K562 (cell line): ENCODE data around the gene NBEA. TPM values are rescaled to one million over a fixed set of nuclear protein-coding genes. Genes with fewer than 3 reads are reported as not detected.
A peak's percentile ranks its signal among the peaks of the same experiment; 100 is the strongest.
"Not testable (repeated sequence)": the region's sequence is repeated elsewhere in the genome, so short reads cannot be mapped to it uniquely, and the experiment has no call there.

Experiments used
- ATAC-seq: fragments of 200-7000 bp; cut with Tn5 transposase; 3 replicates; pipeline ENCODE4 v1.9.1; 2020; ENCODE audit warnings: moderate library complexity
- BruUV-seq: library from RNA; stranded (reverse); fragments of 400-500 nt; replicated peaks from 2 replicates; lab custom pipeline; 2021; lab: Mats Ljungman, UMichigan
- CTCF ChIA-PET: fragments of 300-600 bp; formaldehyde crosslinking; extraction: SDS; loops from one replicate; lab custom pipeline; 2021; ENCODE audit warnings: low intra/inter-chr PET ratio; lab: Yijun Ruan, JAX
- POLR2A ChIA-PET: fragments of 300-600, 350-650 bp; sonication (Branson Sonifier 250); formaldehyde crosslinking; extraction: SDS; loops from one replicate; lab custom pipeline; 2021; ENCODE audit warnings: antibody characterized with exemption, inconsistent platforms; lab: Yijun Ruan, JAX
- DNase-seq, 4 experiments: peaks; one replicate each; pipeline versions ENCODE4 v3.0.0 to v3.0.0-alpha.2; 2011 to 2018; ENCODE audit warnings: low spot score in 3 of 4, mixed read lengths in 3 of 4; ENCODE audit errors: extremely low read depth in 1 of 4
- FAIRE-seq: peaks from 2 replicates; lab custom pipeline; 2011; peaks lifted over from hg19 to GRCh38; lab: Jason Lieb, UNC
- H2AFZ ChIP-seq: 2 replicates; pipeline ENCODE4 v1.6.0; 2011; ENCODE audit warnings: low read depth, low read length, control low read depth, inconsistent platforms
- H3K27ac ChIP-seq: fragments of 200-600 bp; 3 replicates; pipeline ENCODE4 v1.8.0; 2011; ENCODE audit warnings: low read depth, mild to moderate bottlenecking, control low read depth, inconsistent platforms, low read length, moderate library complexity, mixed read lengths; ENCODE audit errors: extremely low read depth
- H3K27me3 ChIP-seq, 2 experiments: fragments of 300-600 bp in 1 of 2; 2 replicates in 1 of 2; 3 replicates in 1 of 2; pipeline versions ENCODE4 v1.6.0 to v1.8.0; 2011; ENCODE audit warnings: inconsistent platforms in 2 of 2, low read length in 2 of 2, mild to moderate bottlenecking in 1 of 2, mixed read lengths in 1 of 2, moderate library complexity in 1 of 2; ENCODE audit not compliant: control insufficient read depth in 2 of 2, insufficient read depth in 2 of 2
- H3K36me3 ChIP-seq: fragments of 300-600 bp; 3 replicates; pipeline ENCODE4 v1.8.0; 2011; ENCODE audit warnings: mild to moderate bottlenecking, low read length, inconsistent platforms; ENCODE audit not compliant: control insufficient read depth, insufficient read depth
- H3K4me1 ChIP-seq, 2 experiments: fragments of 200-600 bp in 1 of 2; replicated peaks in 1 of 2; 2 replicates in 1 of 2; 3 replicates in 1 of 2; pipeline versions ENCODE4 v1.5.1 to v1.8.0; 2011; ENCODE audit warnings: inconsistent platforms in 2 of 2, low read length in 2 of 2, mild to moderate bottlenecking in 1 of 2, mixed read lengths in 1 of 2, moderate library complexity in 1 of 2; ENCODE audit not compliant: control insufficient read depth in 2 of 2, insufficient read depth in 2 of 2
- H3K4me2 ChIP-seq: 2 replicates; pipeline ENCODE4 v1.6.1; 2011; ENCODE audit warnings: low read length, control low read depth, inconsistent platforms, mixed read lengths; ENCODE audit not compliant: insufficient read depth
- H3K4me3 ChIP-seq: fragments of 200-600 bp; sonication (generic), shearing (Covaris generic); 2 replicates; pipeline ENCODE4 v1.5.1; 2016; ENCODE audit warnings: control low read depth, inconsistent platforms
- H3K79me2 ChIP-seq: fragments of 200-600 bp; 3 replicates; pipeline ENCODE4 v1.8.0; 2011; ENCODE audit warnings: low read length, inconsistent platforms; ENCODE audit not compliant: control insufficient read depth, insufficient read depth
- H3K9ac ChIP-seq, 2 experiments: 2 replicates each; pipeline versions ENCODE4 v1.6.0 to v1.6.1; 2011; ENCODE audit warnings: low read depth in 2 of 2, low read length in 2 of 2, control low read depth in 1 of 2, inconsistent platforms in 1 of 2, mild to moderate bottlenecking in 1 of 2, mixed read lengths in 1 of 2; ENCODE audit not compliant: insufficient read depth in 1 of 2
- H3K9me1 ChIP-seq: one replicate; pipeline ENCODE4 v1.6.0; 2011; ENCODE audit warnings: inconsistent platforms, mild to moderate bottlenecking, low read length, moderate library complexity; ENCODE audit not compliant: control insufficient read depth, insufficient read depth
- H3K9me3 ChIP-seq: replicated peaks from 2 replicates; pipeline ENCODE4 v1.5.1; 2011; ENCODE audit warnings: low read depth, low read length, inconsistent platforms; ENCODE audit not compliant: control insufficient read depth, insufficient read depth
- H4K20me1 ChIP-seq: replicated peaks from 2 replicates; pipeline ENCODE4 v1.6.1; 2011; ENCODE audit warnings: low read length, inconsistent platforms, mixed read lengths; ENCODE audit not compliant: control insufficient read depth, insufficient read depth
- POLR2AphosphoS5 ChIP-seq: IDR thresholded peaks from 2 replicates; pipeline ENCODE4 v1.6.1; 2011; ENCODE audit warnings: mild to moderate bottlenecking, low read depth, low read length, moderate library complexity; ENCODE audit not compliant: control insufficient read depth, insufficient read depth
- REST ChIP-seq, 2 experiments: fragments of 450-650 bp; formaldehyde crosslinking in 1 of 2; IDR thresholded peaks; 2 replicates each; pipeline versions ENCODE4 v1.4.0 to v1.6.1; 2014 to 2020; ENCODE audit warnings: mild to moderate bottlenecking in 2 of 2, borderline replicate concordance in 1 of 2, low read depth in 1 of 2
- TFE3 ChIP-seq: fragments of 450-650 bp; formaldehyde crosslinking; IDR thresholded peaks from 2 replicates; pipeline ENCODE4 v1.4.0; 2020; ENCODE audit warnings: mild to moderate bottlenecking, mixed read lengths
- WGBS: fragments of 100-300 bp; shearing (Covaris generic); methylation state at CpG from one replicate; pipeline ENCODE4 v1.1.6; 2016; ENCODE audit warnings: low coverage, mixed read lengths; ENCODE audit not compliant: insufficient coverage; ENCODE audit errors: missing lambda C conversion rate; 5-methylcytosine and 5-hydroxymethylcytosine counted together
- in situ Hi-C: fragments of 300-500 bp; cut with MboI; formaldehyde crosslinking; loops from 4 replicates; pipeline ENCODE4 v1.15.0; 2018; ENCODE audit warnings: inconsistent platforms, mixed read lengths
- intact Hi-C: fragments of 100-400 bp; cut with micrococcal nuclease; formaldehyde crosslinking; loops from 2 replicates; pipeline ENCODE4 v1.14.2; 2022
- polyA plus RNA-seq, 8 experiments: library from polyadenylated mRNA; depleted of rRNA in 4 of 8; stranded (reverse) in 5 of 8; unstranded in 3 of 8; fragments of >200 nt; fragmentation: Nextera tagmentation in 2 of 8; fragmentation: Illumina TruSeq in 1 of 8; extraction: Ambion mirVana in 2 of 8; extraction: Trizol in 1 of 8; gene quantifications; 2 replicates each; pipeline versions ENCODE4 v1.2.1 to v1.2.3, GENCODE V29; 2011 to 2014; ENCODE audit warnings: inconsistent platforms in 1 of 8, missing spikeins in 1 of 8
- total RNA-seq, 7 experiments: library from RNA; depleted of rRNA in 6 of 7; stranded (reverse); fragments of >200 nt in 6 of 7; fragmentation: Illumina TruSeq in 2 of 7; extraction: Trizol in 2 of 7; gene quantifications; 2 replicates each; pipeline versions ENCODE4 v1.2.1 to v1.2.3, GENCODE V29; 2011 to 2021; ENCODE audit warnings: low replicate concordance in 1 of 7

Gene NBEA
- total and polyA plus RNA-seq, 9 of the 15 experiments (the other 6 are each of a cell fraction or from before 2014, with no cell fraction given): 0.03 to 0.94 (median 0.05) TPM; not detected in 2

- Histone ChIP-seq H3K9me3 (no peaks in the 10 kb centered on the region), H3K4me1 (no peaks in the 10 kb centered on the region), H4K20me1 (no peaks in the 10 kb centered on the region), H3K4me2 (no peak overlapping the region), H3K9ac (no peak overlapping the region), H3K36me3 (no peaks in the 10 kb centered on the region), H3K79me2 (no peaks in the 10 kb centered on the region), H3K27me3 (no peaks in the 10 kb centered on the region), H3K27ac (no peak overlapping the region), H3K4me3 (no peak overlapping the region), H2AFZ (no peak overlapping the region), H3K9me1 (no peaks in the 10 kb centered on the region)
- no TSS peak for BruUV-seq
- intact Hi-C loops: no loop called here
- 0% methylated on average over 1 of the region's 1 CpG for WGBS
- in situ Hi-C loops: no loop called here
- CTCF ChIA-PET: no interaction called here
- FAIRE-seq (no peak), ATAC-seq (no peak), DNase-seq (no peak)
- TF ChIP-seq TFE3 (CRISPR knock-in tag) (no peak), POLR2AphosphoS5 (no peak), REST (IDR thresholded peaks at IDR 0.05; ENCODE audit: borderline replicate concordance) (peak; percentile 21; the same call in 1 of the 2 replicates), REST (CRISPR knock-in tag; IDR thresholded peaks at IDR 0.05; ENCODE audit: low read depth) (no peak)
- POLR2A ChIA-PET: no interaction called here
Measured at GRCh38 chr13:34926508-34926907, 15.6 kb upstream of the NBEA start.

DNA sequence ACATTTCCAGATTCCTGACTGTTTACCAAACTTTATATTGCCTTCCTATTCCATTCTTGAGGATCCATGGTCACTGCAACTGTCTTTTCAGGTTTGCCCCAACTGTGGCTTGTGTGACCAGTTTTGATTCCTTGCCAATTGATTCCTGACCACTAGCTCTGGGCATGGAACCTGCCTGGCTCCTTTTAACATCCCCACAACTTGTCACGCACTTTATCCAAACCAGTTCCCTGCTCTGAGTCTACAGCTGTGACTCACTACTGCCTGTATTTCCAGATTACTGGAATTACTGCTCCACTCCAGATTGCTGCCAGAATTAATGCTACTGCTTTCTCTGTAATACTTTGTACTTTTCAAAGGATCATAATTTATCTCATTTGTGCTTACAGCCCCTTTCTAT is 13.4 kb upstream of the NBEA start:
- WGBS: 0% methylated on average over 1 of the region's 1 CpG
- BruUV-seq, H3K9me1 ChIP-seq, POLR2A ChIA-PET, CTCF ChIA-PET, H3K4me3 ChIP-seq, in situ Hi-C loops, H3K9me3 ChIP-seq, FAIRE-seq, H3K36me3 ChIP-seq, H3K4me2 ChIP-seq, H3K9ac ChIP-seq, DNase-seq, H2AFZ ChIP-seq, H3K79me2 ChIP-seq, H3K27me3 ChIP-seq, H3K27ac ChIP-seq, ATAC-seq, H4K20me1 ChIP-seq, intact Hi-C loops, H3K4me1 ChIP-seq: not testable (repeated sequence)
